ENCODE results near the gene NTSR1. TPM values are rescaled to one million over a fixed set of nuclear protein-coding genes. Genes with fewer than 3 reads are reported as not detected.

Gene NTSR1
- total RNA-seq, 2 experiments from 2014 or later, result 0.55 to 0.56 TPM

DNA sequence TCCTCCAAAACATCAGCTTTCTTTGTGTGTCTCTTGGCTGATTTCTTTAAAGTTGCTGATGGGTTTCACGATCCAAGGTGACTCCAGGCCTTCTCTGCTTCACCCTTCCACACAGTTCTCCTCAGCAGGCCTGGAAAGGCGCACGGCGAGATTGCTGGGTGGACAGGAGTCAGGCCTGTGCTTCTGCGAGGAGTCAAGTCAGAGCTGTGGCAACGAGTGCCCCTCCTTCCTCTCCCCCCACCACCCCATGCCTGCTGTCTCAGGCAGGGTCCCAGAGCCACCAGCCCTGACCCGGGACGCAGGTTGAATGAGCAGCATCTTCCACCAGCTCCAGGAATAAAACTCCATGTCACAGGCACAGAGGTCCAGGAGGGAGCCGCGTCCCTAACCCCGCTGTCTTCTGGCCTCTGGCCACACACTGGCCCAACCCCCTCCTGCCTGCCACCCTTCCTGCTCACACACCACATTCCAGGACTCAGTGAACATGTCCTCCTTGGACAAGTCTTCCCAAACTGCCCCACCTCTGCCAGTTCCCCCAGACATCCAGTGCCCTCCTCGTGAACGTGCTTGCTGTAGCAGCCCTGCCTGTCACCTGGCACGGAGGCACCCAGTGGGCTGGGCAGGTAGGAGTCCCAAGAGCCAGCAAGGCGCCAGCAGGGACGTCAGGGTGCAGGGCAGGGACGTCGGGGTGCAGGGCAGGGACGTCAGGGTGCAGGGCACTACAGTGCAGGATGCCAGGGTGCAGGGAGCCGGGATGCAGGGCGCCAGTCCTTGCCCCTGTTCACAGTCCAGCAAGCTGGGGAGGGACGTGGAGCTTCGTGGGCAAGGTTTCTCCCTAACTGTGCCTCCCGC, 7.2 kb upstream of the NTSR1 start:
- Histone ChIP-seq H3K4me1 (ENCODE audit: insufficient read depth, low read length) (peaks cover 16% of the 10 kb centered on the region), H3K27me3 (ENCODE audit: control insufficient read depth in 1 of 2, insufficient read depth in 2 of 2, low read length in 2 of 2) (no peaks in the 10 kb centered on the region), H3K4me3 (ENCODE audit: low read length) (no peak overlapping the region), H3K9me3 (ENCODE audit: control insufficient read depth in 1 of 2, insufficient read depth in 1 of 2, low read length in 2 of 2) (peaks cover 0 to 10% of the 10 kb centered on the region in 2 experiments), H3K36me3 (ENCODE audit: insufficient read depth, low read length) (no peaks in the 10 kb centered on the region), H3K27ac (ENCODE audit: low read depth in 1 of 2, low read length in 2 of 2) (no peak overlapping the region)
- intact Hi-C loops (cut with DNase I, micrococcal nuclease), result loop anchor here in 1 of 2 experiments (5.0 kb wide), 1 partner anchor 91 kb away; no protein-coding TSS in a partner anchor
- no peak for TF ChIP-seq CTCF (IDR thresholded peaks at IDR 0.05)
- ChIA-PET POLR2A (no interaction called here), CTCF (no interaction called here)
- no peak for ATAC-seq (ENCODE audit: poor library complexity)
- H3K9me3 Mint-ChIP-seq, result no peaks in the 10 kb centered on the region
- no peak overlapping the region for H3K4me3 Mint-ChIP-seq
- no peak overlapping the region for H3K27ac Mint-ChIP-seq
- peaks cover 7% of the 10 kb centered on the region for H3K4me1 Mint-ChIP-seq (ENCODE audit: low read depth)
- H3K27me3 Mint-ChIP-seq, result no peaks in the 10 kb centered on the region
- DNase-seq, result no peak
- no peaks in the 10 kb centered on the region for H3K36me3 Mint-ChIP-seq (ENCODE audit: low read depth)

DNA sequence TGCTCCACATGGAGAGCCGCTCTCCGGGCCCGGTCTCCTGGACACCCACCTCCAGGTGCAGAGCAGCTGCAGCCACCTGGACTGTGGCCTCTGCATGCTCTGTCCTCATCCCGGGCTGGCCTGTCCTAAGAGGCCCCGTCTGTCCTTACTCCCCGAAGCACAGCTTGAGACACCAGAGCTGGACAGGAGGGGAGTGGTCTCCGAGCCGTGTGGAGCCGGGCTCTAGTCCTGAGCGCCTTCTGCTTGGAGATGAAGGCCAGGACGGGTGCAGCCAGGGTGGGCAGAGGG, 6.7 kb upstream of the NTSR1 start:
- DNase-seq, result no peak
- intact Hi-C loops (cut with DNase I, micrococcal nuclease), result loop anchor here in 1 of 2 experiments (5.0 kb wide), 1 partner anchor 90 kb away; no protein-coding TSS in a partner anchor
- ChIA-PET POLR2A (no interaction called here), CTCF (no interaction called here)
- Histone ChIP-seq H3K36me3 (ENCODE audit: insufficient read depth, low read length) (no peaks in the 10 kb centered on the region), H3K27ac (ENCODE audit: low read depth in 1 of 2, low read length in 2 of 2) (no peak overlapping the region), H3K27me3 (ENCODE audit: control insufficient read depth in 1 of 2, insufficient read depth in 2 of 2, low read length in 2 of 2) (no peaks in the 10 kb centered on the region), H3K4me3 (ENCODE audit: low read length) (no peak overlapping the region), H3K4me1 (ENCODE audit: insufficient read depth, low read length) (peaks cover 12% of the 10 kb centered on the region), H3K9me3 (ENCODE audit: control insufficient read depth in 1 of 2, insufficient read depth in 1 of 2, low read length in 2 of 2) (peaks cover 0 to 10% of the 10 kb centered on the region in 2 experiments)
- Mint-ChIP-seq H3K4me3 (no peak overlapping the region), H3K4me1 (ENCODE audit: low read depth) (peaks cover 4% of the 10 kb centered on the region), H3K36me3 (ENCODE audit: low read depth) (no peaks in the 10 kb centered on the region), H3K9me3 (no peaks in the 10 kb centered on the region), H3K27ac (no peak overlapping the region), H3K27me3 (peaks cover 3% of the 10 kb centered on the region)
- no peak for ATAC-seq (ENCODE audit: poor library complexity)
- TF ChIP-seq CTCF (IDR thresholded peaks at IDR 0.05), result no peak

GRCh38 chr20:62702895-62703852, 5.5 kb upstream of the NTSR1 start:
- peaks cover 4% of the 10 kb centered on the region for H3K4me1 Mint-ChIP-seq (ENCODE audit: low read depth)
- ChIA-PET POLR2A (interaction anchor here (0.8 kb wide), 2 partner anchors 12 to 91 kb away, joined by 3 to 5 read pairs; no protein-coding TSS in a partner anchor), CTCF (interaction anchor here (1.4 kb wide), 1 partner anchor 38 kb away, joined by 5 read pairs; no protein-coding TSS in a partner anchor)
- H3K9me3 Mint-ChIP-seq, result no peaks in the 10 kb centered on the region
- H3K36me3 Mint-ChIP-seq (ENCODE audit: low read depth), result no peaks in the 10 kb centered on the region
- Histone ChIP-seq H3K27me3 (ENCODE audit: control insufficient read depth in 1 of 2, insufficient read depth in 2 of 2, low read length in 2 of 2) (peaks cover 6 to 7% of the 10 kb centered on the region in 2 experiments), H3K36me3 (ENCODE audit: insufficient read depth, low read length) (no peaks in the 10 kb centered on the region), H3K9me3 (ENCODE audit: control insufficient read depth in 1 of 2, insufficient read depth in 1 of 2, low read length in 2 of 2) (peaks cover 0 to 18% of the 10 kb centered on the region in 2 experiments), H3K4me1 (ENCODE audit: insufficient read depth, low read length) (peaks cover 15% of the 10 kb centered on the region), H3K27ac (ENCODE audit: low read depth in 1 of 2, low read length in 2 of 2) (no peak overlapping the region), H3K4me3 (ENCODE audit: low read length) (no peak overlapping the region)
- intact Hi-C loops (cut with DNase I, micrococcal nuclease), result loop anchor here in 1 of 2 experiments (5.0 kb wide), 1 partner anchor 89 kb away; no protein-coding TSS in a partner anchor
- TF ChIP-seq CTCF (IDR thresholded peaks at IDR 0.05), result no peak
- H3K27me3 Mint-ChIP-seq, result peaks cover 13% of the 10 kb centered on the region
- ATAC-seq (ENCODE audit: poor library complexity), result peak; percentile 47
- DNase-seq, result peak in 6 of 14 experiments; percentile 17 to 59 (median 34)
- peak overlapping the region; percentile 5 for H3K27ac Mint-ChIP-seq
- no peak overlapping the region for H3K4me3 Mint-ChIP-seq

Data from CD4-positive, alpha-beta T cell (primary cell).